Neural progenitor cell (in vitro differentiated cells): ENCODE results near the gene OR2T10. TPM values are rescaled to one million over a fixed set of nuclear protein-coding genes. Genes with fewer than 3 reads are reported as not detected.

ENCODE experiments used
- DNase-seq: peaks from one replicate; pipeline ENCODE4 v3.0.0-alpha.2; 2016; ENCODE audit warnings: low spot score
- H2AFZ ChIP-seq: fragments of 200-600 bp; sonication (generic); replicated peaks from 2 replicates; pipeline ENCODE4 v1.6.1; 2016; ENCODE audit warnings: antibody characterized with exemption
- H3F3A ChIP-seq: fragments of 200-600 bp; sonication (generic); 2 replicates; pipeline ENCODE4 v1.6.1; 2016; ENCODE audit warnings: antibody characterized with exemption, low read depth
- H3K27ac ChIP-seq: fragments of 200-600 bp; sonication (generic); 2 replicates; pipeline ENCODE4 v1.5.1; 2016; ENCODE audit warnings: mild to moderate bottlenecking
- H3K27me3 ChIP-seq: fragments of 200-600 bp; sonication (generic); 2 replicates; pipeline ENCODE4 v1.6.1; 2016; ENCODE audit warnings: mild to moderate bottlenecking, moderate library complexity
- H3K36me3 ChIP-seq: fragments of 200-600 bp; sonication (generic); 2 replicates; pipeline ENCODE4 v1.5.1; 2016
- H3K4me1 ChIP-seq: fragments of 200-600 bp; sonication (generic); 2 replicates; pipeline ENCODE4 v1.6.1; 2016; ENCODE audit warnings: mixed run types
- H3K4me2 ChIP-seq: fragments of 200-600 bp; sonication (generic); 2 replicates; pipeline ENCODE4 v1.6.1; 2016
- H3K4me3 ChIP-seq: fragments of 200-600 bp; sonication (generic); 2 replicates; pipeline ENCODE4 v1.5.1; 2016
- H3K79me2 ChIP-seq: fragments of 200-600 bp; sonication (generic); 2 replicates; pipeline ENCODE4 v1.6.1; 2016; ENCODE audit warnings: low read depth
- H3K9ac ChIP-seq: fragments of 200-600 bp; sonication (generic); 2 replicates; pipeline ENCODE4 v1.6.1; 2016
- H3K9me3 ChIP-seq: fragments of 200-600 bp; sonication (generic); 2 replicates; pipeline ENCODE4 v1.5.1; 2016; ENCODE audit warnings: low read depth
- H4K20me1 ChIP-seq: fragments of 200-600 bp; sonication (generic); 2 replicates; pipeline ENCODE4 v1.6.1; 2016; ENCODE audit warnings: low read depth
- H3K27ac Mint-ChIP-seq: 3 replicates; pipeline ENCODE4 v1.8.0; 2021; ENCODE audit warnings: mixed read lengths
- H3K27me3 Mint-ChIP-seq: 2 replicates; pipeline ENCODE4 v1.8.0; 2022; ENCODE audit warnings: low read depth, mild to moderate bottlenecking, inconsistent platforms, moderate library complexity, mixed read lengths; ENCODE audit not compliant: insufficient read depth
- H3K36me3 Mint-ChIP-seq: 3 replicates; pipeline ENCODE4 v1.8.0; 2021; ENCODE audit warnings: mixed read lengths
- H3K4me1 Mint-ChIP-seq: 3 replicates; pipeline ENCODE4 v1.8.0; 2021; ENCODE audit warnings: mixed read lengths
- H3K4me3 Mint-ChIP-seq: 3 replicates; pipeline ENCODE4 v1.8.0; 2021; ENCODE audit warnings: mild to moderate bottlenecking, moderate library complexity, mixed read lengths
- H3K9me3 Mint-ChIP-seq: 3 replicates; pipeline ENCODE4 v1.8.0; 2020; ENCODE audit warnings: mixed read lengths
- EZH2 ChIP-seq: fragments of 200-600 bp; sonication (generic); IDR thresholded peaks from 2 replicates; pipeline ENCODE4 v1.6.1; 2017; ENCODE audit warnings: antibody characterized with exemption, mild to moderate bottlenecking, moderate library complexity
- EZH2phosphoT487 ChIP-seq: fragments of 200-600 bp; sonication (generic); IDR thresholded peaks from 2 replicates; pipeline ENCODE4 v1.6.1; 2017; ENCODE audit warnings: antibody characterized with exemption
- total RNA-seq: library from RNA; depleted of rRNA; stranded (reverse); fragments of >200 nt; gene quantifications from 2 replicates; pipeline ENCODE4 v1.2.3, GENCODE V29; 2015; ENCODE audit warnings: low replicate concordance
- TF ChIP-seq, protein P1 (sequence below): fragments of 200-600 bp; sonication (generic); IDR thresholded peaks from 2 replicates; pipeline ENCODE4 v1.5.1; 2017; ENCODE audit warnings: antibody characterized with exemption, mild to moderate bottlenecking

The OR2T10 gene
- total RNA-seq, 1 donor from 2014 or later: not detected

GRCh38 chr1:248592655-248593054 lies 4.8 kb downstream of the OR2T10 start:
- Histone ChIP-seq H3K9me3 (peaks cover 36% of the 10 kb centered on the region), H3K4me1 (no peaks in the 10 kb centered on the region), H3K4me3 (no peak overlapping the region), H3K36me3 (peaks cover 2% of the 10 kb centered on the region), H3F3A (no peaks in the 10 kb centered on the region), H3K79me2 (no peaks in the 10 kb centered on the region), H3K27me3 (no peaks in the 10 kb centered on the region), H3K27ac (no peak overlapping the region), H3K9ac (no peak overlapping the region), H2AFZ (no peak overlapping the region), H3K4me2 (no peak overlapping the region), H4K20me1 (no peaks in the 10 kb centered on the region)
- H3K4me1 Mint-ChIP-seq: no peaks in the 10 kb centered on the region
- H3K27ac Mint-ChIP-seq: no peak overlapping the region
- H3K36me3 Mint-ChIP-seq: no peaks in the 10 kb centered on the region
- no peak for DNase-seq
- peaks cover 2% of the 10 kb centered on the region for H3K27me3 Mint-ChIP-seq
- no peak overlapping the region for H3K4me3 Mint-ChIP-seq
- H3K9me3 Mint-ChIP-seq: peaks cover 10% of the 10 kb centered on the region
- no peak for TF ChIP-seq EZH2

DNA sequence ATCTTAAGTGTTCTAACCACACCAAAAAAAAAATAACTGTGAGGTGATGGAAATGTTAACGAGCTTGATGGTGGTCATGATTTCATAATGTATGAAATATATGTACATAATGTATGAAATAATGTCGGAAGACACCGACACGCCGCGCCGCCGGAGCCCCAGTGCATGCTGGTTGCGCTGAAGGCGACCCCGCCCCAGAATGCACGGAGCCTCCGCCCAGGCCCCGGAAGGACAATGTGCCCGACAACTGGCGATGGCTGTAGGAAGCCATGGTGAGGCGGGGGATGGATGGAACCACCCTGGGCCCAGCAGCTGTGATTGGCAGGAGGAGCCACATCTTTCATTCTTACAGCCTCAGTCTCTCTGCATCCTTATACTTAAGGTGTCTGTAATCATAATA lies 7.4 kb downstream of the OR2T10 start:
- H3K4me2 ChIP-seq: no peak overlapping the region
- Mint-ChIP-seq H3K4me3 (no peak overlapping the region), H3K27ac (no peak overlapping the region), H3K9me3 (peaks cover 13% of the 10 kb centered on the region), H3K27me3 (peaks cover 2% of the 10 kb centered on the region), H3K4me1 (no peaks in the 10 kb centered on the region), H3K36me3 (no peaks in the 10 kb centered on the region)
- H3F3A ChIP-seq: no peaks in the 10 kb centered on the region
- no peak overlapping the region for H2AFZ ChIP-seq
- TF ChIP-seq EZH2phosphoT487 (no peak), EZH2 (no peak)
- TF ChIP-seq, protein P1, sequence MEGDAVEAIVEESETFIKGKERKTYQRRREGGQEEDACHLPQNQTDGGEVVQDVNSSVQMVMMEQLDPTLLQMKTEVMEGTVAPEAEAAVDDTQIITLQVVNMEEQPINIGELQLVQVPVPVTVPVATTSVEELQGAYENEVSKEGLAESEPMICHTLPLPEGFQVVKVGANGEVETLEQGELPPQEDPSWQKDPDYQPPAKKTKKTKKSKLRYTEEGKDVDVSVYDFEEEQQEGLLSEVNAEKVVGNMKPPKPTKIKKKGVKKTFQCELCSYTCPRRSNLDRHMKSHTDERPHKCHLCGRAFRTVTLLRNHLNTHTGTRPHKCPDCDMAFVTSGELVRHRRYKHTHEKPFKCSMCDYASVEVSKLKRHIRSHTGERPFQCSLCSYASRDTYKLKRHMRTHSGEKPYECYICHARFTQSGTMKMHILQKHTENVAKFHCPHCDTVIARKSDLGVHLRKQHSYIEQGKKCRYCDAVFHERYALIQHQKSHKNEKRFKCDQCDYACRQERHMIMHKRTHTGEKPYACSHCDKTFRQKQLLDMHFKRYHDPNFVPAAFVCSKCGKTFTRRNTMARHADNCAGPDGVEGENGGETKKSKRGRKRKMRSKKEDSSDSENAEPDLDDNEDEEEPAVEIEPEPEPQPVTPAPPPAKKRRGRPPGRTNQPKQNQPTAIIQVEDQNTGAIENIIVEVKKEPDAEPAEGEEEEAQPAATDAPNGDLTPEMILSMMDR: no peak
- H3K4me1 ChIP-seq: no peaks in the 10 kb centered on the region
- H3K79me2 ChIP-seq: no peaks in the 10 kb centered on the region
- H3K36me3 ChIP-seq: peaks cover 2% of the 10 kb centered on the region
- peaks cover 52% of the 10 kb centered on the region for H3K9me3 ChIP-seq
- no peaks in the 10 kb centered on the region for H4K20me1 ChIP-seq
- no peak overlapping the region for H3K4me3 ChIP-seq
- H3K27me3 ChIP-seq: no peaks in the 10 kb centered on the region
- DNase-seq: no peak
- H3K27ac ChIP-seq: no peak overlapping the region
- H3K9ac ChIP-seq: no peak overlapping the region

GRCh38 chr1:248589334-248589733 lies 8.2 kb downstream of the OR2T10 start:
- H3F3A ChIP-seq: no peaks in the 10 kb centered on the region
- no peak overlapping the region for H3K9ac ChIP-seq
- no peaks in the 10 kb centered on the region for H4K20me1 ChIP-seq
- H3K36me3 ChIP-seq: peaks cover 2% of the 10 kb centered on the region
- H2AFZ ChIP-seq: no peak overlapping the region
- Mint-ChIP-seq H3K4me1 (no peaks in the 10 kb centered on the region), H3K27ac (no peak overlapping the region), H3K27me3 (peaks cover 2% of the 10 kb centered on the region), H3K4me3 (no peak overlapping the region), H3K36me3 (no peaks in the 10 kb centered on the region), H3K9me3 (peaks cover 16% of the 10 kb centered on the region)
- no peaks in the 10 kb centered on the region for H3K4me1 ChIP-seq
- TF ChIP-seq EZH2 (no peak), EZH2phosphoT487 (no peak)
- TF ChIP-seq, protein P1: no peak
- no peak overlapping the region for H3K4me3 ChIP-seq
- H3K27me3 ChIP-seq: no peaks in the 10 kb centered on the region
- DNase-seq: no peak
- H3K9me3 ChIP-seq: peaks cover 47% of the 10 kb centered on the region
- H3K27ac ChIP-seq: no peak overlapping the region
- no peak overlapping the region for H3K4me2 ChIP-seq
- no peaks in the 10 kb centered on the region for H3K79me2 ChIP-seq

DNA sequence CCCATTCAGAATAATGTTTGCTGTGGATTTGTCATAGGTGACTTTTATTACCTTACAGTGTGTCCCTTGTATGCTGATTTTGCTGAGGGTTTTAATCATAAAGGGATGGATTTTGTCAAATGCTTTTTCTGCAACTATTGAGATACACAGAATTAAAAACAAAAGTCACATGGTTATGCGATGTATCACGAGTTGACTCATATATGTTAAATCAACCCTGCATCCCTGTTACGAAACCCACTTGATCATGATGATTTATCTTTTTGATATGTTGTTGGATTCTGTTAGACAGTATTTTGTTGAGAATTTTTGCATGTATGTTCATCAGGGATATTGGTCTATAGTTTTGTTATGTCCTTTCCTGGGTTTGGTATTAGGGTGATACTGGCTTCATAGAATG lies 12.2 kb downstream of the OR2T10 start:
- no peaks in the 10 kb centered on the region for H3K4me1 ChIP-seq
- H3K4me3 Mint-ChIP-seq: no peak overlapping the region
- no peak overlapping the region for H2AFZ ChIP-seq
- H3K79me2 ChIP-seq: no peaks in the 10 kb centered on the region
- H3K36me3 ChIP-seq: peaks cover 2% of the 10 kb centered on the region
- no peaks in the 10 kb centered on the region for H3K27me3 Mint-ChIP-seq
- no peak for DNase-seq
- H3K9ac ChIP-seq: no peak overlapping the region
- no peak overlapping the region for H3K27ac ChIP-seq
- no peak overlapping the region for H3K4me2 ChIP-seq
- H3F3A ChIP-seq: no peaks in the 10 kb centered on the region
- no peaks in the 10 kb centered on the region for H3K27me3 ChIP-seq
- TF ChIP-seq, protein P1: no peak
- TF ChIP-seq EZH2 (no peak), EZH2phosphoT487 (no peak)
- no peaks in the 10 kb centered on the region for H4K20me1 ChIP-seq
- H3K4me1 Mint-ChIP-seq: no peaks in the 10 kb centered on the region
- no peak overlapping the region for H3K27ac Mint-ChIP-seq
- peaks cover 32% of the 10 kb centered on the region for H3K9me3 ChIP-seq
- no peaks in the 10 kb centered on the region for H3K36me3 Mint-ChIP-seq
- H3K9me3 Mint-ChIP-seq: peaks cover 11% of the 10 kb centered on the region
- H3K4me3 ChIP-seq: no peak overlapping the region
